Measurements from ENCODE around the gene IFNAR2.
"Not testable (repeated sequence)": the region's sequence is repeated elsewhere in the genome, so short reads cannot be mapped to it uniquely, and the experiment has no call there.

GRCh38 chr21:33253382-33253781, 23.6 kb downstream of the IFNAR2 start:
- not testable (repeated sequence) for TF ChIP-seq POLR2AphosphoS5, EP300, POLR2A (IDR thresholded peaks at IDR 0.05)
- TF ChIP-seq, protein P1, sequence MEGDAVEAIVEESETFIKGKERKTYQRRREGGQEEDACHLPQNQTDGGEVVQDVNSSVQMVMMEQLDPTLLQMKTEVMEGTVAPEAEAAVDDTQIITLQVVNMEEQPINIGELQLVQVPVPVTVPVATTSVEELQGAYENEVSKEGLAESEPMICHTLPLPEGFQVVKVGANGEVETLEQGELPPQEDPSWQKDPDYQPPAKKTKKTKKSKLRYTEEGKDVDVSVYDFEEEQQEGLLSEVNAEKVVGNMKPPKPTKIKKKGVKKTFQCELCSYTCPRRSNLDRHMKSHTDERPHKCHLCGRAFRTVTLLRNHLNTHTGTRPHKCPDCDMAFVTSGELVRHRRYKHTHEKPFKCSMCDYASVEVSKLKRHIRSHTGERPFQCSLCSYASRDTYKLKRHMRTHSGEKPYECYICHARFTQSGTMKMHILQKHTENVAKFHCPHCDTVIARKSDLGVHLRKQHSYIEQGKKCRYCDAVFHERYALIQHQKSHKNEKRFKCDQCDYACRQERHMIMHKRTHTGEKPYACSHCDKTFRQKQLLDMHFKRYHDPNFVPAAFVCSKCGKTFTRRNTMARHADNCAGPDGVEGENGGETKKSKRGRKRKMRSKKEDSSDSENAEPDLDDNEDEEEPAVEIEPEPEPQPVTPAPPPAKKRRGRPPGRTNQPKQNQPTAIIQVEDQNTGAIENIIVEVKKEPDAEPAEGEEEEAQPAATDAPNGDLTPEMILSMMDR (IDR thresholded peaks at IDR 0.05): not testable (repeated sequence)

All from suprapubic skin (tissue), 4 donors.